GM21360 (cell line): ENCODE data around the gene CCL13.

Experiments used
- ATAC-seq: cut with Tn5 transposase; IDR thresholded peaks from one replicate; pipeline ENCODE4 v1.9.1; 2021; ENCODE audit warnings: mild to moderate bottlenecking, moderate library complexity; ENCODE audit not compliant: unreplicated experiment

The CCL13 gene

GRCh38 chr17:34383216-34383615 is 26.9 kb downstream of the CCL13 start:
- no peak for ATAC-seq

GRCh38 chr17:34384271-34384670 is 28.0 kb downstream of the CCL13 start:
- ATAC-seq = no peak

GRCh38 chr17:34384822-34385605 is 28.7 kb downstream of the CCL13 start:
- ATAC-seq = no peak

DNA sequence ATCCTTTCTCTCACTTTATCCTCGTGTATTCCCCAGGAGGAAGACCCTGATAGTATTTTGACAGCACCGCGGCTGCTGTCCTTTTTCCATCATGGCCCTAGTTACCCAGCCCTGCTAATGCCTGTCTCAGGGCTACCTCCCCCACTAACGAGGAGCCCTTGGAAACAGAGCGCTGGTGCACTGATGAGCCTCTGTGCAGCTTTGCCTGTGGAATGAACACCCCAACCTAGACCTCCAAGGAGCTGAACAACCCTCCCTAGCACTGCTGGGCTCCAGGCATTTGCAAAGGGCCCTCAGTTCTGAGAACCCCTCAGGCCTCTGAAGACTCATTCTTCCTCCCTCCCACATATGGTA is 30.0 kb downstream of the CCL13 start:
- ATAC-seq = no peak

- no peak for ATAC-seq
Observed at GRCh38 chr17:34386697-34387550, 30.6 kb downstream of the CCL13 start.

DNA sequence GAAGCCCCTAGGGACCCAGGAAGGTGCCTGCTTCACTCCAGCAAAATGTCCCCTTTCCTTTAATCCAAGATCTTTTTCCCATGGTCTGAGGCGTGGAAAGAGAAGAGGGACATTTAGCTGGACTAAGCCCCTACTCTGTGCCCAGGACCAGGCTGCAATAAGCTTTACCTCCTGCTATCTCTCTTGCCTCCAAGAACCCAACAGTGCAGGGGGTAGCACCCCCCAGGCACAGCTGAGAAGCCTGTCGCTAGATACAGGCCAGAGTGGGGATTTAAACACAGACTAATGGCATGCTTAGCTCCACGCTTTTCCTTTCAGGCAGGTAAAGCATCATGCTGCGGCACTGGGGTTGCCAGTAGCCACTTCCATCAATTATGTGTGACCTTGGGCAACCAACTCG is 31.3 kb downstream of the CCL13 start:
- ATAC-seq = no peak

DNA sequence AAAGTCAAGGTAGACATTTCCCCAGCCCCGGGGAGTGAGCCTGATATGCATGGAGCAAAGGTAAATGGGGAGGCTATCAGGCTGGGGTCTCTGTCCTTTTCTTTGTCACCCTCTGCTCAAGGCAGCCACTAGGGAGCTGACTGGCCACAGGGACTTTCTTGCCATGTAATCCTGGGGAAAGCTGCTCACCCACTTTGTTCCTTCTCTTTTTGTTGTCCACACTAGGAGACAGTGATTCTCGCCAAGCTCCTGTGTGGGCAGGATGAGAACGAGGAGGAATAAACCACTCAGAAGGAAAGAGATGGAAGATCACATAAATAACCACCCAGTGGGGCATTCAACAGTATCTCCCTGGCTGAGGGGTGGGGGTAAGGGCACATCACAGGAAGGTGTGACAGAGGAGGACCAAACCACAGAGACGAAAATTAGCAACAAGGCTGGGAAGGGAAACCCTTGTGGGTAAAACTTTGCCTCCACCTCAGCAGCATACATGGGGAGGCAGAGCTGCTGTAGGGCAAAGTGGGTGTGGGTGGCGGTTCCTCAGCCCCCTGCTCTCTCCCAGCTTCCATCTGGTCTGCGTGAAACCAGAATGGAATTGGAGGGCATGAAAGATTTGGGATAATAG is 33.0 kb downstream of the CCL13 start:
- no peak for ATAC-seq

DNA sequence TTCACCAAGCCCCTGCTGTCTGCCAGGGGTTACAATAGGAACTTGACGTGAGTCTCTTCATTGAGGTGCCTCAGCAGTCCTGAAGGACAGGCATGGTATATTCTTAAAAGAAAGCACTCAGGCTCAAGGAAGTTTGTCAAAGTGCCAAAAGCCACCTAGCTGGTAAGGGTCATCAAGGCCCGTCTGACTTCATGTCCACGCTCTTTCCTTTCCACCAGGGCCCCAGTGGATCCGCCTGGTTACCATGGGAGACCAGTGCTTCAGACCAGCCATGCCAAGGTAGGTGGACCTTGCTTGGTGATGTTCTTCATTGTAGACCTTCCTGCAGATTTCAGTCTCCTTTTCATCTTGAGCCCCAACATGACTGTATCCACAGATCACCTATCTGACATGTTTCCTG is 34.4 kb downstream of the CCL13 start:
- ATAC-seq = no peak

GRCh38 chr17:34391241-34391640 is 35.0 kb downstream of the CCL13 start:
- no peak for ATAC-seq

- ATAC-seq = no peak
Observed at GRCh38 chr17:34393401-34393800, 37.1 kb downstream of the CCL13 start.

GRCh38 chr17:34397265-34397664 is 41.0 kb downstream of the CCL13 start:
- ATAC-seq = no peak

DNA sequence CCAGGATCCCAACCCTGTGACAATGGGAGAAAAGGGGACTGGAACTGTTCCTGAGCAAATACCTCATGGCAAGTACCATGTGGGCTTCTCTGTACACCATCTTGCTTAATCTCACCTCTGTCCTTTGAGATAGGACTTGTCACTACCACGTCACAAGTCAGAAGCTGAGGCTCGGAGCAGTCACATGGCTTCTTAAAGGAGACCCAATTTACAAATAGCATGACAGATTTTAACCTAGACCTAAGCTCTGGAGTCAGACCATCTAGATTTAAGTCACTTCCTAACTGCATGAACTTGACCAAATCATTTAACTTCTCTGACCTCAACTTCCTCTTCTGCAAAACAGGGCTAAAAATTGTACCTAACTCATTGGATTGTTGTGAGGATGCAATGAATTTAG is 42.7 kb downstream of the CCL13 start:
- no peak for ATAC-seq

- no peak for ATAC-seq
Observed at GRCh38 chr17:34399725-34400124, 43.4 kb downstream of the CCL13 start.

DNA sequence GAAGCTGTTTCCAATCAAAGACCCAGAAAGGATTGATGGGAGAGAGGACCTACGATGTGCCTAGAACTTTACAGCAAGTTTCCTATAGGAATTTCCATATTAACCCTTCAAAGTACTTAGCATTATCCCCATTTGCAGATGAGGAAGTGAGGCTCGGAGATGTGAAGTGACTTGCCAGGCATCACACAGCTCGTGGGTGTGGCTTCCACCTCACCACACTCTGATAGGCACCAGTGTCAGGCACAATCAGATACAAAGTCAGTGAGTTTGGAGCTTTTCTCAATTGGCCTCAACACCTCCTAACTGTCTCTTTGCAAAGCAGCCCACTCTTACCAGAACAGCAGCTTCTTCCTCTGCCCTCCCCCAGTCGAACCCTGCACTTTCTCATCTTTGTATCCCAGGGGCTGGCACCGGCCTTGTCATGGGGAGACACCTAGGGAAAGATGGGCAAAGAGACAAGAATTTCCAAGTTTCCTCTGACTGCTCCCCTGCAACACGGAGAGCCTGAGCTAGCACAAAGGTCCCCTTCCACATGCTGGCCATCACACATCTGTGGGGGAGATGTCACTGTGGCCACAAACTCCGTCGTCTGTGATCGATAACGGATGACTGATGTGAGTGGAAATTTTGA is 44.1 kb downstream of the CCL13 start:
- ATAC-seq = no peak

DNA sequence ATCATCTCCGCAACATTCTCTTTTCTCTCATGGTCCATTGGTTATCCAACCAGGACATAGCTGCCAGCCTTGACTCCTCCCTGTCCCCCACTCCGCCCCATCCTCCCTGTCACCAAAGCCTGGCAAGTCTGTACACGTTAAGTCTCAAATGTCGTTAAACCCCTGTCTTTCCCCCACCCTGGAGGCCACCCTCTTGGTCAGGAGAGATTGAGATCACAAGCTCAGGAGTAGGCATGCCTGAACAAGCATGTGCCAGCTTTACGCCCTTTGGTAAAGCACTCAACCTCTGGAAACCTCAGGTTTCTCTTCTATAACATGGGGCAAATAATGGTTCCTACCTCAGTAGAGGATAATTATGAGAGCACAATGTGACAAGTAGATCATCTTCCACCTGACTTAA is 44.9 kb downstream of the CCL13 start:
- no peak for ATAC-seq

DNA sequence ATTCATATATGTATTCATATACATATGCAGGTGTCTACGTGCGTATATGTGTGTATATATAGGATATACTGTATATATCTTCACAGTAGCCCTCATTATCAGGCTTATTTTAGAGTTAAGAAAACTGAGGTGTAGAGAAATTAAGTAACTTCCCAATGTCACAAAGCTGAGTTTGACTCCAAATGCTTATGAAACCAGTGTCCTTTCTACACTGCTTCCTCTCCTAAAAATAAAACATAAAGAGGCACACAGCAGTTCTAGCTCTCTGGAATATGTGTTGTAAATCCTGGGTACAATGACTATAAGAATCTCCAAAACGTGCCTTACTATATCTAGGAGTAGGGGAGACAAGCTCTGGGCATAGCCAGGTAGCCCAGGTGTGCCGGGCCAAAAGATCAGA is 46.7 kb downstream of the CCL13 start:
- ATAC-seq = no peak

- no peak for ATAC-seq
Observed at GRCh38 chr17:34406226-34406625, 49.9 kb downstream of the CCL13 start.
